HG02798 (cell line): ENCODE data around the gene PDPR.
"Not testable (repeated sequence)": the region's sequence is repeated elsewhere in the genome, so short reads cannot be mapped to it uniquely, and the experiment has no call there.

Experiments used
- ATAC-seq: cut with Tn5 transposase; IDR thresholded peaks from one replicate; pipeline ENCODE4 v1.9.1; 2021; ENCODE audit warnings: mild to moderate bottlenecking; ENCODE audit not compliant: unreplicated experiment, poor library complexity

The PDPR gene

DNA sequence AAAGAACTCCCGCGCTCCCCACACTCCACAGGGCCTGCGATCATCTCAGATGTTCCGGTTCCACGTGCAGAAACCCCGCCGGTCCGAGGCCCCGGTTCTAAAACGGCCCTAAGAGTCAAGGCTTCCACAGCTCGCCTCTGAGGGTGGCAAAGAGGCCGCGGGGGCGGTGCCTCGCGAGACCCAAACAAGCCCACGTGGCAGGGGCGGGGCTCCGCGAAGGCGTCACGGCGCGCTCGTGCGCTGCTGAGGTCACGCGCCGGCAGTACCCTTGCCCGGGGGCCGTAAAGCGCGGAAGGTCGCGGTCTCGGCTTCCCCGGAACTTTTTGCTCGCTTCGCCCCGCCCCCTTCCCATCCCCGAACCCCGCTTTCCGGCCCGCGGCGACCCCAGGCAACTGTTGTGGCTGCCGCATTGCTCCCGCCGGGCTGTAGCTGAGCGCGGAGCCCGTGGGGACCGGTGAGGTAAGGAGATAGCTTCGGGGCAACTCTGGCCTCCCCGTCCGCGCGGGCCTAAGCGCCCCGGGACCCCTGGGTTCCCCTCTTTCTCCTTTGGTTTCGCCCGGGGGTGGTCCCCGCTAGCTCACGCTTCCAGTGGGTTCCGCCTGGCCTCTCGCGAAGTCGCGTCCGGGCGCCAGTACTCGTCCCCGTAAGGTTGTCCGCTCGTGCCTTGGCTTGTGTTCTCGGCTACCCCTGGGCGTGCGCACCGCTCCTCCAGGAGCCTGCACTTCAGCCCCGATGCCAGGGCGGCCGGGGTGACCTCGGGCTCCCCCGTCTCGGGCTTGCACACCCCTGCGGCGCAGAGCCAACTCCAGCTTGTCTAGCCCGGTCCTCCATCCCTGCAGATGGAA lies at the start of gene PDPR:
TSS of gene PDPR (plus strand) at position 351 of the 845 bp plus-strand sequence. CDS start 6,161 bp downstream, outside the sequence.
- peak; percentile 97 for ATAC-seq

DNA sequence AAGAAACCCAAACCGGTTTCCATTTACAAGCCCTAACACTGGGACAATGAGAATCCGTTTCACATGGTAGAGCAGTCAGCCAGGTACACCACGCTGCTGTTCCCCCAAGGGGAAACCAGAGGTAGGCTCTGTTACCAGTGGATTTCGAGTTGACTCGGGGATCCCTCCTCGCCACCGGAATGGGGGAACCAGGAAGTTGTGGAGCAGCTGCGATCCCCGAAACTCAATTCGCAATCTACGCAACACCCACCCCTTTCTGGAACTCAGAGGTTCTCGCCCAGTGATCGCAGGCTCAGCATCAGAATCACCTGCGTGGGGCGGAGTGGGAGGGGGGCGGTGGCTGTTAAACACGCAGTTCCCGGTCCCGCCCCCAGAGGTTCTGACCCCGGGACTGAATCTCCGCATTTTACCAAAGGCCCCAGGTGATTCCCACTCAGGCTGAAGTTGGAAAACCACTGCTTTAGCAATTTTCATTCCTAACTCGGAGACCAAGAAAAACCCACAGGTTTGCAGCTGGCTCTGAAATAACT lies 49.2 kb upstream of the PDPR start:
- ATAC-seq: peak; percentile 24

DNA sequence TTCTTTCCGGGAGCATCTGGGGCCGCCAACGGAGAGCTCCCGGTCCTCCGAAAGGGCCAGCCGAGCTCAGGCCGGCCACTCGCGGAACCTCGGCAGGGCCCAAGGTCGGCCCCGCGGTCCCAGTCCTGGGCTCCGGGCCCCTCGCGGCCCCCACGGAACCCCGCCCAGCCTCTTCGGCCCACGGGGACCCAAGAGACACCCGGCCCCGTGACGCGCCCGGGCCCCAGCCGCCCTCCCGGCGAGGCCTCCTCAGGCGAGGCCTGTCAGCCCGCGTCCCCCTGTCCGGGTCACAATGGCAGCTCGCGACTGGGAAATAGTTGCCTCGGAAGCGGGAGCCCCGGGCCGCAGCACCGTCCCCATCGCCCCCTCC lies 48.8 kb upstream of the PDPR start:
- ATAC-seq: peak; percentile 27

DNA sequence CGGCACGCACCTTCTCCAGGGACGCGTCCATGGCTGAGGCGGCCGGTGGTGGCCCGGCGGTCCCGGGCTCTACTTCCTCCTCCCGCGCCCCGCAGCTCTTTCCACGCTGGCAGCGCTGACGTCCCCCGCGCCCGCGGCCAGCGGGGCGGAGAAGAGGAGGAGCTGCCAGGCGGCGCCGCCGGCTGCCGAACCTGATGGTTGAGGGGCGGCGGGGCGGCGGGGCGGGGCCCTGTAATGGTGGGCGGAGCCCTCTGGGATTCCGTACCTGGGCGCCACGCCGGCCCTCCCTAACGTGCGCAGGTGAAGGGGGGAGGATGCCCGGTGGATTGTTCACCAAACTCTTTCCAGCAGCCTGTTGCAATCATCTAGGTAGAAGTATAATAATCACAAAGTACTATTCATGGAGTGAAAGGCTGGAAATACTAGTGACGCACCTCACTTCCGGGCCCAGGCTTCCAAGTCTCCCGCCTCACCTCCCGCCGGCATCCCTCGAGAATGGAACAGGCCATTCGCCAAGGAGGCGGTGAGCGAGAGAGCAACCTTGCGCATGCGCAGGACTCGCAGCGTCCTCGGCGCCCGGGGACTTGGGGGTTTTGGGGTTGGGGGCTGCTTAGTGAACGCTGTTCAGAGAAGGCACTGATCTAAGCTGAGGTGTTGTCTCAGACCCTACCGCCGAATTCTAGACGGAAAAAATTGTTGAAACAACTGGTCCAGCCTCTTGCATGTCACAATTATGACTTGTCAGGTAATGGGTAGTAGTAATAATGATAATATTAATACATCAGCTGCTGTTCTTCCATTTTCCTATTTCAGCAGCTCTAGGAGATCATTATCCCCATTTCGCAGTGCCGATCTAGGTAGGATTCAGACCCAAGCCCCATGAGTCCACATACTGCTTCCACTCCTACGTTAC lies 48.1 kb upstream of the PDPR start:
- peak; percentile 95 for ATAC-seq

DNA sequence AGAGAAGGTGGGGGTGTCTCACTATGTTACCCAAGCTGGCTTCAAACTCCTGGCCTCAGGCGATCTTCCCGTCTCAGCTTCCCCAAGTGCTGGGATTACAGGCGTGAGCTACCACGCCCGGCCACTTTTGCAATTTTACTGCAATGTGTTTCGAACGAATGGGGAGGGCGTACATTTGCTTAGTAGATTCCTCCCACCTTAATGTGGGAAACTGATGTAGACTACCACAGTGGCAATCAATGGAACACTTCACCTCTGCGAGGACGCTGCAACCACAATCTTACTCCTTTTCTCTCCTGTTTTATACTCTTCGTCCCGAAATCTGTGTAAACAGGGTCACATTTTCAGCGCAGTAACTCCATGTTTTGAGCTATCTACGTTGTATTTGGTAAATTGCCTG lies 47.4 kb upstream of the PDPR start:
- ATAC-seq: not testable (repeated sequence)

DNA sequence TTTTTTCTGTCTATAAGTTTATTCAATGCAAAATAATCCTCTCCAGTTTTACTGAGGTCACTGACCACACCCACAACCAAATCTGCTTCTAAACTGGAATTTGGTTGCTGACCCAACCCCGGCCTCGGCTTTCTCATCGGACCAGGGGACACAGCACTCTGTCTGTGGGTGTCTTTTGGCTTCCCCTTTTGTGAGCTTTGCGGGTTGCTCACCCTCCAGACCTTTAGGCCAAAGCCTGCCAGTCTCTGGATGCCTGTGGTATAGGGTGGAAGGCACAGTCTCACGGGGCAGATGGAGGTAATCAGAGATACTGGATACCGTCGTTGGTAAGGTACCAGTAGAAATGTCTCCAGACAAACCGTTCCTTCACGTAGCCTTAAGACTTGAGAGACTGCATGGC lies 35.1 kb upstream of the PDPR start:
- not testable (repeated sequence) for ATAC-seq

DNA sequence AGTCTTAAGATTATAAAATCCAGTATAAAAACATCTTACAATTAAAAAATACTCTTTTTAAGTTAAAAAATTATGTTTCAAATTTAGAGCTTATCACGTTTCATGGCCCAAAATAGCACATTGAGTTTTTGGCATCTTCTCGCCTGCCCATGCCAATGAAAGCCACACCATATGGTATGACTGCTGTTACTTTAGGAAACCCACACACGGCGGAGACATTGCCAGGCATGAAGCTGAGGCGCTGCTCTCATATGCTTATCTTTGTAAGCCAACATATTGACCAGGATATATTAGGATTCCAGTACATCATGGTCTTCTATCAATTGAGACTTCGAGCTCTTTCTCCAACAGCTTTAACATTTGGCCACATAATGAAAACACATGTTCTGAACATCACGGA lies 32.9 kb upstream of the PDPR start:
- not testable (repeated sequence) for ATAC-seq

DNA sequence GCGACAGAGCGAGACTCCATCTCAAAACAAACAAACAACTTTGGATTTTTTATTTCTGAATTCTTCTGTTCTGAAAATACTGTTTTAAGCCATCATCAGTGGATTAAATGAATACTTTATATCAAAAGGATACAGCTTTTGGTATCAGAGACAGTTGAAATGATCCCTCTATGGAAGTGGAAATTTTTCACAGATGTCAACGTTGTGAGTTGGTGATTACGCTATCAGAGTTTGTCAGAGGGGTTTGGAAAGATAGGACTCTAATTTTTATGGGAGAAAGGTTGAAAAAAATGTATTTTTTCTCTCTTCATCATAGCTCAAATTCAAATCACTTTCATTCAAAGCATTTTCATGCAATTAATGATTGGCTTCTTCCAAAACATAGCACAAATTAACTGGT lies 30.2 kb upstream of the PDPR start:
- ATAC-seq: not testable (repeated sequence)

DNA sequence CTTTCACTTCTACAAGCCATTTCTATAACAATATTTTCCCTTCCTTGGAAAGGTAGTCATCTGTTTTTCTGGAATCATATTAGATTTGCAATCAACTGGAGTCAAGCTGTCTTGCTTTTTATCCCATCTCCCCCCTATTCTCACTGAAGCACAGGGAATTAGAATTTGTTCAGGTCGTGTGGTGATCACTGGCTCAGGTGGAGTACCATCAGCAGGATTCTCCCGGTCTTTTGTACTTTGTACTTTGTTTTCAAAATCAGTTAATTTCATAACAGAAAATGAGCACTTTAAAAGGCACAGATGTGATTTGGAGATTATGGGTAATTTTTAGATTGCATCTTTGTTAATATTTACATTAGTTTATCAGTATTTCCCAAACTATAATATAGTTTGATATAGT lies 26.0 kb upstream of the PDPR start:
- not testable (repeated sequence) for ATAC-seq

DNA sequence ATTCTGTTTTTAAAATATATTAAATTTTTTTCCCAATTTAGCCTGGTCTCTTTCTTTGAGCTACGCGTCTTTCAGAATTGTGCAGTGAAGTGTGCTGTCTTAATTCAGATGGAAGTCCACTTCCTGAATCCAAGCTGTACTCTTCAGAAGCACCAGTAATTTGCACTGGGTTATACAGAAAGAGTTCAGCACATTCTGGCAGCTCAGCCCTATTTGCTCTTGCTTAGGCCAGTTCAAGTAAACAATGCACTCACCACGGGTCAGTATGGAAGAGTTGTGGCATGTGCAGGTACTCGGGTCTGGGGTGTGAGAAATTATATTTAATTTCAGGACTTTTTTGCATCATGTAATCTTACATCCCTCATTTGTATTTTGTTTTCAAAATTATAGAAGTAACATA lies 25.3 kb upstream of the PDPR start:
- ATAC-seq: not testable (repeated sequence)

DNA sequence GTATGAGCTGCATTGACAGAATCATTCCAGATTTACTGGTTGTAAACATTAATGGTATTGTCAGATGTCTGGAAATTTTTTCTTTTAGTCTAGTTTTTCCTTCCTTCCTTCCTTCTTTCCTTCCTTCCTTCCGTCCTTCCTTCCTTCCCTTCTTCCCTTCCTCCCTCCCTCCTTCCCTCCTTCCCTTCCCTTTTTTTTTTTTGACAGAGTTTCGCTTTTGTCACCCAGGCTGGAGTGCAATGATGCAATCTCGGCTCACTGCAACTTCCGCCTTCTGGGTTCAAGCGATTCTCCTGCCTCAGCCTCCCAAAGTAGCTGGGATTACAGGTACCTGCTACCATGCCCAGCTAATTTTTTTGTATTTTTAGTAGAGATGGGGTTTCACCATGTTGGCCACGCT lies 24.8 kb upstream of the PDPR start:
- ATAC-seq: not testable (repeated sequence)

DNA sequence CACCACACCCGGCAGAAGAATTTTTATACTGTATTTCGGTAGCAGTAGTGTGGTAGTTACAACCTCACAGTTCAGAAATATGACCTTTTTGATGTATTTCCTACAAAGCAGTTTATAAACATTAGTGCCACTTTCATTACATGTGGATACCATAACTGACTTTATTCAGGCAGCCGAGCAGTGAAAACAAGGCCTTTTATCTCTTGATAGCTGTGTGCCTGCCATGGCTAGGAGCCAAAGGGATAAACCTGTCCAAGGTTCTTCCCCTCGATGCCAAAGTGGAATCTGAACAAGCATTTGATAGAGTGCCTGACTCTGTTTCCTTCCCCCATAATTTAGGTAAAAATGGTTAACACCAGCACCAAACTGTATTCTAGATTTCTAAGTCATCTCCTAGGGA lies 23.0 kb upstream of the PDPR start:
- not testable (repeated sequence) for ATAC-seq

DNA sequence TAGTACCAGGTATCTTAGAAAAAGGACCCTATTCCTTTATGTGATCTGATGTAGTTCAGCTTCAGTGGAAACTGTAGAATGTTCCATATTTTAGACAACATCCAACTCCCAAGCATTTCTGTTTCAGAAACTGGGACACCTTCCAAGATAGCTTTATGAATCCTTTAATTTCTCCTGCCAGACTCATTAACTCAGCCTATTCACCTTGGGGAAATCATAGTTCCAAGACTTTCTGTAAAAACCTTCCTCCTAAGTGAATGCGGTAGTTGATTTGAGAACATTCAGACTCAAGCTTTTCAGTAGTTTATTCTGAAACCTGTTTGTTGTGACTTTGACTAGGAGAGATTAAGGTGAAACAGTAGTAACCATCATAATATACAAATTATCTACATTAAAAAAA lies 20.0 kb upstream of the PDPR start:
- ATAC-seq: not testable (repeated sequence)

DNA sequence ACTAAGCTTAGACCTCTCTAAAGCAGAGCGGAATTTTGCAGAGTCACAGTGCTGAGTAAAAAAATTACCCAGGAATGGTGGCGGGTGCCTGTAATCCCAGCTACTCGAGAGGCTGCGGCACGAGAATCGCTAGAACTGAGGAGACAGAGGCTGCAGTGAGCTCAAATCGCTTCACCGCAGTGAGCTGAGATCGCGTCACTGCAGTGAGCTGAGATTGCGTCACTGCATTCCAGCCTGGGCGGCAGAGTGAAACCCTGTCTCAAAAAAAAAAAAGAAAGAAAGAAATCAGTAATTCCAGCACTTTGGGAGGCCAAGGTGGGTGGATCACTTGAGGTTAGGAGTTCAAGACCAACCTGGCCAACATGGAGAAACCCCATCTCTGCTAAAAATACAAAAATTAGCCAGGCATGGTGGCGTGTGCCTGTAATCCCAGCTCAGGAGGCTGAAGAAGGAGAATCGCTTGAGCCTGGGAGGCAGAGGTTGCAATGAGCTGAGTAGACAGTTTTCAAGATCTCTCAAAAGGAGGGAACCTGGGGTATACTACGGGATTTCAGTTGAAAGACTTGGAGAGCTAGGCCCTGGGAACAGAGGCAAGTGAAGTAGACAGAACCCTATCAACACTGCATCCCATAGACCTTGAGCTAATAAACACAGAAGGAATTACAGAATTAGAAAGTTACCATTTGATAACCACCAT lies 4.4 kb upstream of the PDPR start:
- not testable (repeated sequence) for ATAC-seq

DNA sequence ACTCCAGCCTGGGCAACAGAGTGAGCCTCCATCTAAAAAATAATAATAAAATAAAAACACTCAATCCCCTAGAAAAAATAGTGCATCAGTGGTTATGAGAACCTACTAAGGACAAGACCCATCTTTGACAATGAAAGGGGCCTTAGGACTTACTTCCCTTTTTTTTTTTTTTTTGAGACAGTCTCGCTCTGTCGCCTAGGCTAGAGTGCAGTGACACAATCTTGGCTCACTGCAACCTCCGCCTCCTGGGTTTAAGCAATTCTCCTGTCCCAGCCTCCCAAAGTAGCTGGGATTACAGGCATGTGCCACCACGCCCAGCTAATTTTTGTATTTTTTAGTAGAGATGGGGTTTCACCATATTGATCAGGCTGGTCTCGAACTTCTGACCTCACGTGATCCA lies 2.0 kb upstream of the PDPR start:
- not testable (repeated sequence) for ATAC-seq

DNA sequence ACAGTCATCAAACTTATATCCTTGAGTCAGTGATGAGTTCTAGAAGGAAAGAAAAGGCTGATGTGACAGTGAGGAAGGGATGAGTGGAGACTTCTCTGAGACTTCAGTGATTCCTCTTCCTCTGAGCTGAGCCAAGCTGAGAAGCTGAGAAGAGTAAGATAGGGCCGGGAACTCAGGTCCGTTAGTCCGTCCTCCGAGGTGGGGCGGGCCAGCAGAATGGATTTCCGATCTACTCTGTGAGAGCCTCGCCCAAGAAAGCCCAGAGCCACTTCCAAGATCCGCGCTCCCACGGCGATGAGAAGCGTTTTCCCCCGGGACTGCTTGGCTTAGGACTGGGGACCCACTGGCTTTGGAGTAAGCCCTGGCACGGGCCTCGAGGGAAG lies 542 bp upstream of the PDPR start:
- ATAC-seq: peak; percentile 18

DNA sequence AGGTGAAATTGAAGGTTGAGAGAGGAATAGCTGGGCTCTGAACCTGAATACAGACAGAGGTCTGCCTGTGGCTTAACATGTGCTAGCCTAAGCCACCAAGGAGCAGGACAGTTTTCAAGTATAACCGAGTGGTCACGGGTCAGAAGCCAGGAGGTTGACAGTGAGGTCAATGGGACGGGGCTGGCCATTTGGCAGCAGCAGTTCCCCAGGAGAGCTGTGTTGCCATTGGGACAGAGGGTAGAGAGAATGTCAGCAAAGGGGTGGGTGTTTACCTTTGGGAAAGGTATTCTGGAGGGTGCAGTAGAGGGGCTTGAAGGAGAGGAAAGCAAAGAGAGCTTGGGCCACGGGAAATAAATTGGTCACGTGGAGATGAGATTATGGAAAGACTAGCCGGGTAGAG lies 4.2 kb downstream of the PDPR start:
- ATAC-seq: not testable (repeated sequence)

DNA sequence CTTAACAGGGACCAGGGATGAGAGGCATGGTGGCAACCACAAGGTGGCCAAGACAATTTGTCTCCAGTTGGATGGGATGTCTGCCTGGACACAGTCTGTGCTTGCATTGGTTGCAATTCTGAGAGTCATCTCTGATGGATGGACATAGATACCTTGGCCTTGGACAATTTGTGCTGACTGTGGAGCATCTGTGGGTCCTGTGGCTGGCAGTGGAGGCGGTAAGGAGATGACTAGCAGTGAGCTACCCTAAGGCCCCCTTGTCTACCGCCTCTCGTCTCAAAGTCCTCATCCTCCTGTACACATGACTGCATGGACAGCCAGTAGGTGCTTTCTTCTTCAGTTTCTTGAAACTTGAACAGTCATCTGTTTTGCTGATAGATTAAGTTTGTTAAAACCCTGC lies 4.6 kb downstream of the PDPR start:
- ATAC-seq: not testable (repeated sequence)

DNA sequence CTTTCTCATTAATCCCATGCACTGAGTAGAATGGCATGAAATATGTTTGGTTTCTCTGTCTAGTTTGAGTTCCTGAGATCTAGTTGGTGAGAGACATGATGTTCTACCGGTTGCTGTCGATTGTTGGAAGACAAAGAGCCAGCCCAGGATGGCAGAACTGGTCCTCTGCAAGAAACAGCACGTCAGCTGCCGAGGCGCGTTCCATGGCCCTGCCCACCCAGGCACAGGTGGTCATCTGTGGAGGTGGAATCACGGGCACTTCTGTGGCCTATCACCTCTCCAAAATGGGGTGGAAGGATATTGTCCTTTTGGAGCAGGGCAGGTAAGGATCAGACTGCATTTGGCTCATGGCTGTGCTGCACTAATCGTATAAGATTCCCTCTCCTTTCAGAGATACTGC lies 6.3 kb downstream of the PDPR start:
- ATAC-seq: not testable (repeated sequence)

DNA sequence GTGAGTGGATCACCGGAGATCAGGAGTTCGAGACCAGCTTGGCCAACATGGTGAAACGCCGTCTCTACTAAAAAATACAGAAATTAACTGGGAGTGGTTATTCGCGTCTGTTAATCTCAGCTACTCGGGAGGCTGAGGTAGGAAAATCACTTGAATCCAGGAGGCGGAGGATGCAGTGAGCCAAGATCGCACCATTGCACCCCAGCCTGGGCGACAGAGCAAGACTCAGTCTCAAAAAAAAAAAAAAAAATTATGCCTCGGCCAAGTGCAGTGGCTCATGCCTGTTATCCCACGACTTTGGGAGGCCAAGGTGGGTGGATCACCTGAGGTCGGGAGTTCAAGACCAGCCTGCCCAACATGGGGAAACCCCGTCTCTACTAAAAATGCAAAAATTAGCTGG lies 9.7 kb downstream of the PDPR start:
- ATAC-seq: not testable (repeated sequence)
